GM21367 (cell line): ENCODE measurements around the gene CCDC172.

Experiments
- ATAC-seq: cut with Tn5 transposase; IDR thresholded peaks from one replicate; pipeline ENCODE4 v1.9.1; 2021; ENCODE audit not compliant: unreplicated experiment

The CCDC172 gene

GRCh38 chr10:116427671-116428070, 103.4 kb downstream of the CCDC172 start, which contains the start of gene PNLIPRP3:
PNLIPRP3 (plus strand) TSS chr10:116427847; CDS start chr10:116428013, 166 bp downstream.
- ATAC-seq, result no peak

- ATAC-seq, result no peak
Measured at GRCh38 chr10:116429288-116429977, 105.2 kb downstream of the CCDC172 start.
